ENCODE data around the gene ZNF366. TPM values are rescaled to one million over a fixed set of nuclear protein-coding genes. Genes with fewer than 3 reads are reported as not detected.

The ZNF366 gene
- total and polyA plus RNA-seq, 2 donors from 2014 or later, result 0.22 to 8.1 TPM

DNA sequence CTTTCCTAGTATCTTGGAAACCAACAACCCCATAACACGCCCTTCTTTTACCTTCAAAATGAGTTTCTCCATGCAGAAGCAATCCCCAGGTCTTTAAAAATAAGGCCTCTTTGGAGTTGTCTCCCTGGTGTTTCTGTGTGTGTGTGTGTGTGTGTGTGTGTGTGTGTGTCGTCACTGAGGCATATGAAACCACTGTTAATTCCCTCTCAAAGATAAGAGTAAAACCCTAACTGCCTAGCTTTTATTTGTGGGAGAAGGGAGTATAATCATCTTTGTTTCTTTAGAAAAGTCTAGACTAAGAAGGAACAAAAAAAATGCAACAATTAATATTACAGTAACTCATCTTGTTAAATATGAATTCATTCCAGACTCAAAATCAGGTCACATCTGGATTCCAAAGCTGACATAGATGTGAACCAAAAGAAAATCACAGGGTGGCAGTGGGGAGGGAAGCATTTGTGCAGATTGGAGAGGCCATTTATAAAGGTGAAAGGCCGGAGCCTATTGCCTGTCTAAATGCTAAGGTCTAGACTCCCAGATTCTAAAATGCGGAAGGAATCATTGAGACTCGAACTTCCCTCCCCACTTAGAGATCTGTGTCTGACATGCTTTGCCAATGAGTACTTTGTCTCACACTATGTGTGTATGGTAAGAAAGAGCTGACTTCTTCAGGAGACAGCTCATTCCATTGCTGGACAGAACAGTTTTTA, 91.4 kb downstream of the ZNF366 start:
- no peak overlapping the region for H3K4me3 ChIP-seq (ENCODE audit: low read length in 3 of 3)
- TF ChIP-seq, protein P1, sequence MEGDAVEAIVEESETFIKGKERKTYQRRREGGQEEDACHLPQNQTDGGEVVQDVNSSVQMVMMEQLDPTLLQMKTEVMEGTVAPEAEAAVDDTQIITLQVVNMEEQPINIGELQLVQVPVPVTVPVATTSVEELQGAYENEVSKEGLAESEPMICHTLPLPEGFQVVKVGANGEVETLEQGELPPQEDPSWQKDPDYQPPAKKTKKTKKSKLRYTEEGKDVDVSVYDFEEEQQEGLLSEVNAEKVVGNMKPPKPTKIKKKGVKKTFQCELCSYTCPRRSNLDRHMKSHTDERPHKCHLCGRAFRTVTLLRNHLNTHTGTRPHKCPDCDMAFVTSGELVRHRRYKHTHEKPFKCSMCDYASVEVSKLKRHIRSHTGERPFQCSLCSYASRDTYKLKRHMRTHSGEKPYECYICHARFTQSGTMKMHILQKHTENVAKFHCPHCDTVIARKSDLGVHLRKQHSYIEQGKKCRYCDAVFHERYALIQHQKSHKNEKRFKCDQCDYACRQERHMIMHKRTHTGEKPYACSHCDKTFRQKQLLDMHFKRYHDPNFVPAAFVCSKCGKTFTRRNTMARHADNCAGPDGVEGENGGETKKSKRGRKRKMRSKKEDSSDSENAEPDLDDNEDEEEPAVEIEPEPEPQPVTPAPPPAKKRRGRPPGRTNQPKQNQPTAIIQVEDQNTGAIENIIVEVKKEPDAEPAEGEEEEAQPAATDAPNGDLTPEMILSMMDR (IDR thresholded peaks at IDR 0.05; ENCODE audit: borderline replicate concordance, extremely low read depth, insufficient read depth), result no peak
- H3K27me3 ChIP-seq (ENCODE audit: control insufficient read depth, insufficient read depth, low read length), result no peaks in the 10 kb centered on the region
- intact Hi-C loops (cut with DNase I), result no loop called here
- no peaks in the 10 kb centered on the region for H3K9me3 ChIP-seq (ENCODE audit: control insufficient read depth in 2 of 3, insufficient read depth in 1 of 3, low read length in 3 of 3)
- H3K4me1 ChIP-seq (ENCODE audit: control insufficient read depth in 2 of 3, insufficient read depth in 2 of 3, low read depth in 1 of 3, low read length in 3 of 3), result no peaks in the 10 kb centered on the region
- no peak overlapping the region for H3K9ac ChIP-seq (ENCODE audit: low read length in 3 of 3)
- FAIRE-seq (no peak), DNase-seq (no peak)
- no peaks in the 10 kb centered on the region for H3K36me3 ChIP-seq (ENCODE audit: control insufficient read depth in 2 of 3, insufficient read depth in 3 of 3, low read length in 3 of 3)
- H3K27ac ChIP-seq (ENCODE audit: low read depth in 2 of 2, low read length in 2 of 2), result no peak overlapping the region

DNA sequence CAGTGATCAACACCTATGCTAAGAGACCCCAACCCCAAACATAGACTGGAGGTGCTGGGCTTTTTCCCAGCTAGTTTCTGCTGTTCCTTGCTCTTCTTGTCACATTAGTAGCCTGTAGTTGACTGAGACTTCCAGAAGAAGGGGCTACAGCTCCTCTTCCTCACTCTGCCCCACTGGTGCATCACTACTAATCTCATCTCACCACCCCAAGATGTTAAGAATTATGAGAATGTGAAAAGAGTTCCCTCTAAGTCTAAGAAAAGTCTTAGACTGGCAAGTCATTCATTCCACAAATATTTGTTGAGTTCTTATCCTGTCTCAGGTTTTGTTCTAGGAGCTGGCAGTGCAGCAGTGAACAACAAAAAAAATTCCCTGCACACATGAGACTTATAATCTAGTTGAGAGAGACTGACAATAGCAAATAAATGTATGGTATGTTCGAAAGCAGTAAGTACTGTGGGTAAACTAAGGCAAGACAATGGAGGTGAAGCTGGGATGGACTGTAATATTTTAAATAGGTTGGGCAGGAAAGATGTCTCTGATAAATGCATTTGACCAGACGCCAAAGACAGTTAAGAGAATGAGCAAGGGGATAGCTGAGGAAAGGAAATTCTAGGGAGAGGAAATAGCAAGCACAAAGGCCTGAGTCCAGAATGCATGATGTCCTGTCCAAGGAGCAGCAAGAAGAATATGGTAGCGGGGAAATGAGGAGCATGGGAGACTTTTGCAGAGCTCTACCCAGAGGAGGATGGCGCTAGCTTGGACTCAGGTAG, 94.7 kb downstream of the ZNF366 start:
- no peak overlapping the region for H3K9ac ChIP-seq (ENCODE audit: low read length in 3 of 3)

DNA sequence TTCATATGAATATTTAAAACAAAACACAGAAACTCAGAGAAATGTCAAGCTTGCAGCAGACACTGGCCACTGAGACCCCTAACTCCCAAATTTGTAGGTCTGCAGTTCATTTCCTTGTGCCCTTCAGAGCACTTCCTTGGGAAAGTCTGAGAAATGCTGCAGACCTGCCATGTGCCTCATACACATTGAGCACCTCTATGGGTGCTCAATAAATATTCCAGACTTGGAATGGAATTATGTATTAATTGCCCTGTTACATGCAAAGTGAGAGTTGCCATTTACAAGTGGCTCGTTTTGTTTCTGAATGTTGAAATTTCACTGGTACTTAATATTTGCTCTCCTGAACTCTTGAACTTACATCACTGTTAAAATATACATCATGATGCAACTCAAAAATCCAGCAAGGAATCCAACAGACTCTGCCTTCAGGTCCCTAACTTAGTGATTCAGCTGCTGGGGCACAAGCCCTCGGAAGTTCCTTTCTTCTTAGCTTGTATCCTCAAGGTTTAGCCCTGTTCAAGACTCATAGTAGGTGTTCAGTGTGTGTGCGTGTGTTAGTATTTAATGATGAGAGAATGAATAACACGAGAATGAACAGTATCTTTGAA, 96.4 kb downstream of the ZNF366 start:
- Histone ChIP-seq H3K9me3 (ENCODE audit: control insufficient read depth in 2 of 3, insufficient read depth in 1 of 3, low read length in 3 of 3) (no peaks in the 10 kb centered on the region), H3K4me3 (ENCODE audit: low read length in 3 of 3) (no peak overlapping the region), H3K9ac (ENCODE audit: low read length in 3 of 3) (no peak overlapping the region), H3K27me3 (ENCODE audit: control insufficient read depth, insufficient read depth, low read length) (no peaks in the 10 kb centered on the region), H3K4me1 (ENCODE audit: control insufficient read depth in 2 of 3, insufficient read depth in 2 of 3, low read depth in 1 of 3, low read length in 3 of 3) (no peaks in the 10 kb centered on the region), H3K36me3 (ENCODE audit: control insufficient read depth in 2 of 3, insufficient read depth in 3 of 3, low read length in 3 of 3) (no peaks in the 10 kb centered on the region), H3K27ac (ENCODE audit: low read depth in 2 of 2, low read length in 2 of 2) (no peak overlapping the region)
- DNase-seq (no peak), FAIRE-seq (no peak)
- TF ChIP-seq, protein P1 (IDR thresholded peaks at IDR 0.05; ENCODE audit: borderline replicate concordance, extremely low read depth, insufficient read depth), result no peak
- intact Hi-C loops (cut with DNase I), result no loop called here

More for the DNA sequence above, 94.7 kb downstream of the ZNF366 start:
- H3K27me3 ChIP-seq (ENCODE audit: control insufficient read depth, insufficient read depth, low read length), result no peaks in the 10 kb centered on the region
- FAIRE-seq (no peak), DNase-seq (no peak)
- intact Hi-C loops (cut with DNase I), result no loop called here
- no peaks in the 10 kb centered on the region for H3K36me3 ChIP-seq (ENCODE audit: control insufficient read depth in 2 of 3, insufficient read depth in 3 of 3, low read length in 3 of 3)
- H3K27ac ChIP-seq (ENCODE audit: low read depth in 2 of 2, low read length in 2 of 2), result no peak overlapping the region
- no peaks in the 10 kb centered on the region for H3K9me3 ChIP-seq (ENCODE audit: control insufficient read depth in 2 of 3, insufficient read depth in 1 of 3, low read length in 3 of 3)
- TF ChIP-seq, protein P1 (IDR thresholded peaks at IDR 0.05; ENCODE audit: borderline replicate concordance, extremely low read depth, insufficient read depth), result no peak
- H3K4me3 ChIP-seq (ENCODE audit: low read length in 3 of 3), result no peak overlapping the region
- no peaks in the 10 kb centered on the region for H3K4me1 ChIP-seq (ENCODE audit: control insufficient read depth in 2 of 3, insufficient read depth in 2 of 3, low read depth in 1 of 3, low read length in 3 of 3)

Data from kidney (tissue), 14 donors.